IMR-90 (cell line): ENCODE data around the gene HOXA5. TPM values are rescaled to one million over a fixed set of nuclear protein-coding genes. Genes with fewer than 3 reads are reported as not detected.
A peak's percentile ranks its signal among the peaks of the same experiment; 100 is the strongest.

Experiments used
- ATAC-seq: fragments of 200-7000 bp; cut with Tn5 transposase; 2 replicates; pipeline ENCODE4 v1.9.1; 2020; ENCODE audit warnings: low read depth, mild to moderate bottlenecking, moderate library complexity
- BruUV-seq: library from RNA; stranded (reverse); fragments of 400-500 nt; replicated peaks from 2 replicates; lab custom pipeline; 2021; lab: Mats Ljungman, UMichigan
- CTCF ChIA-PET: fragments of 300-600 bp; formaldehyde crosslinking; extraction: SDS; loops from one replicate; lab custom pipeline; 2021; ENCODE audit warnings: antibody characterized with exemption; lab: Yijun Ruan, JAX
- POLR2A ChIA-PET: fragments of 300-600 bp; sonication (Branson Sonifier 250); formaldehyde crosslinking; loops from one replicate; lab custom pipeline; 2022; ENCODE audit warnings: antibody characterized with exemption; ENCODE audit not compliant: unreplicated experiment; lab: Charles Lee
- DNase-seq: peaks from one replicate; pipeline ENCODE4 v3.0.0; 2013
- H2AFZ ChIP-seq: replicated peaks from 2 replicates; pipeline ENCODE3; 2013; ENCODE audit warnings: low read length, mild to moderate bottlenecking; ENCODE audit not compliant: poor library complexity
- H2AK5ac ChIP-seq: 2 replicates; pipeline ENCODE4 v1.6.1; 2013; ENCODE audit warnings: low read depth, low read length, inconsistent platforms
- H2AK9ac ChIP-seq: replicated peaks from 2 replicates; pipeline ENCODE3; 2013; ENCODE audit warnings: mild to moderate bottlenecking, low read depth, low read length, moderate library complexity; ENCODE audit not compliant: poor library complexity
- H2BK120ac ChIP-seq: 2 replicates; pipeline ENCODE4 v1.6.1; 2013; ENCODE audit warnings: low read depth, low read length, inconsistent platforms
- H2BK15ac ChIP-seq: 3 replicates; pipeline ENCODE4 v1.6.1; 2013; ENCODE audit warnings: low read depth, low read length, inconsistent platforms
- H2BK20ac ChIP-seq: 2 replicates; pipeline ENCODE4 v1.6.1; 2013; ENCODE audit warnings: low read depth, mild to moderate bottlenecking, inconsistent platforms, low read length, moderate library complexity
- H2BK5ac ChIP-seq: 2 replicates; pipeline ENCODE4 v1.6.1; 2013; ENCODE audit warnings: mild to moderate bottlenecking, low read depth, low read length, inconsistent platforms; ENCODE audit not compliant: poor library complexity, severe bottlenecking
- H3K14ac ChIP-seq: replicated peaks from 2 replicates; pipeline ENCODE4 v1.6.1; 2013; ENCODE audit warnings: low read depth, low read length, inconsistent platforms
- H3K18ac ChIP-seq: 2 replicates; pipeline ENCODE4 v1.6.1; 2013; ENCODE audit warnings: low read depth, low read length, control low read depth
- H3K23ac ChIP-seq: 2 replicates; pipeline ENCODE4 v1.6.1; 2013; ENCODE audit warnings: low read depth, low read length, inconsistent platforms
- H3K27ac ChIP-seq: 2 replicates; pipeline ENCODE4 v1.5.1; 2013; ENCODE audit warnings: mild to moderate bottlenecking, control low read depth, low read length; ENCODE audit not compliant: insufficient read depth
- H3K27me3 ChIP-seq: 2 replicates; pipeline ENCODE4 v1.6.1; 2013; ENCODE audit warnings: low read length; ENCODE audit not compliant: control insufficient read depth, insufficient read depth
- H3K36me3 ChIP-seq: 2 replicates; pipeline ENCODE4 v1.6.1; 2013; ENCODE audit warnings: low read length, mixed read lengths; ENCODE audit not compliant: control insufficient read depth, insufficient read depth
- H3K4ac ChIP-seq: 2 replicates; pipeline ENCODE4 v1.6.1; 2013; ENCODE audit warnings: low read depth, low read length, inconsistent platforms
- H3K4me1 ChIP-seq: 2 replicates; pipeline ENCODE4 v1.6.1; 2013; ENCODE audit warnings: low read length, mixed read lengths; ENCODE audit not compliant: control insufficient read depth, insufficient read depth
- H3K4me2 ChIP-seq: 2 replicates; pipeline ENCODE4 v1.6.1; 2013; ENCODE audit warnings: low read depth, mild to moderate bottlenecking, control low read depth, low read length, moderate library complexity
- H3K4me3 ChIP-seq: 2 replicates; pipeline ENCODE4 v1.5.1; 2013; ENCODE audit warnings: low read depth, mild to moderate bottlenecking, control low read depth, low read length, moderate library complexity; ENCODE audit not compliant: insufficient read depth
- H3K56ac ChIP-seq: 2 replicates; pipeline ENCODE4 v1.6.1; 2013; ENCODE audit warnings: low read length, inconsistent platforms; ENCODE audit not compliant: insufficient read depth; ENCODE audit errors: extremely low read depth
- H3K79me1 ChIP-seq, 2 experiments: 2 replicates each; pipeline ENCODE4 v1.6.1; 2013; ENCODE audit warnings: low read length in 2 of 2, inconsistent platforms in 1 of 2, low read depth in 1 of 2
- H3K9ac ChIP-seq: 2 replicates; pipeline ENCODE4 v1.6.1; 2013; ENCODE audit warnings: low read depth, low read length, control low read depth
- H3K9me1 ChIP-seq: 2 replicates; pipeline ENCODE4 v1.6.1; 2013; ENCODE audit warnings: low read length, inconsistent platforms; ENCODE audit not compliant: insufficient read depth
- H3K9me3 ChIP-seq: 2 replicates; pipeline ENCODE4 v1.6.1; 2013; ENCODE audit warnings: low read length; ENCODE audit not compliant: control insufficient read depth, insufficient read depth
- H4K20me1 ChIP-seq: 2 replicates; pipeline ENCODE4 v1.6.1; 2013; ENCODE audit warnings: low read length, inconsistent platforms; ENCODE audit not compliant: insufficient read depth
- H4K5ac ChIP-seq: 2 replicates; pipeline ENCODE4 v1.6.1; 2013; ENCODE audit warnings: mild to moderate bottlenecking, low read depth, low read length, control low read depth
- H4K8ac ChIP-seq, 2 experiments: 2 replicates each; pipeline ENCODE4 v1.6.1; 2013; ENCODE audit warnings: low read depth in 2 of 2, low read length in 2 of 2, control low read depth in 1 of 2, inconsistent platforms in 1 of 2
- H4K91ac ChIP-seq: 2 replicates; pipeline ENCODE4 v1.6.1; 2013; ENCODE audit warnings: low read depth, low read length, inconsistent platforms; ENCODE audit not compliant: insufficient read depth
- BHLHE40 ChIP-seq: fragments of 150-350 bp; IDR thresholded peaks from 2 replicates; pipeline ENCODE4 v1.6.1; 2016; ENCODE audit warnings: mild to moderate bottlenecking, low read depth, low read length
- CHD1 ChIP-seq: IDR thresholded peaks from 2 replicates; pipeline ENCODE4 v1.6.1; 2012; ENCODE audit warnings: low read depth, low read length, improper control_type of control experiment
- FOS ChIP-seq: fragments of 150-350 bp; IDR thresholded peaks from 2 replicates; pipeline ENCODE4 v1.6.1; 2016; ENCODE audit warnings: low read depth, low read length
- MAFK ChIP-seq: IDR thresholded peaks from 2 replicates; pipeline ENCODE4 v1.6.1; 2012; ENCODE audit warnings: low read depth, low read length, improper control_type of control experiment
- RAD21 ChIP-seq: IDR thresholded peaks from 2 replicates; pipeline ENCODE4 v1.6.1; 2012; ENCODE audit warnings: low read length, improper control_type of control experiment
- RCOR1 ChIP-seq: IDR thresholded peaks from 2 replicates; pipeline ENCODE4 v1.6.1; 2012; ENCODE audit warnings: mild to moderate bottlenecking, low read length, improper control_type of control experiment; ENCODE audit not compliant: insufficient replicate concordance
- SMC3 ChIP-seq: fragments of 150-350 bp; IDR thresholded peaks from 2 replicates; pipeline ENCODE4 v1.6.1; 2016; ENCODE audit warnings: low read depth, mild to moderate bottlenecking, antibody characterized with exemption, low read length, moderate library complexity
- WGBS, 2 experiments: methylation state at CpG; one replicate each; pipeline versions ENCODE4 v1.1.5 to v1.1.7; 2013; ENCODE audit warnings: missing lambda C conversion rate in 2 of 2; ENCODE audit not compliant: insufficient read length in 1 of 2; ENCODE audit errors: extremely low coverage in 2 of 2; 5-methylcytosine and 5-hydroxymethylcytosine counted together
- dilution Hi-C: fragments of 300-500 bp; cut with HindIII; formaldehyde crosslinking; loops from one replicate; pipeline ENCODE4 v1.14.3; 2018; ENCODE audit warnings: low sequenced_read_pairs; ENCODE audit not compliant: unreplicated experiment
- in situ Hi-C: fragments of 300-500 bp; cut with MboI; formaldehyde crosslinking; loops from 3 replicates; pipeline ENCODE4 v1.14.3; 2019; ENCODE audit warnings: low sequenced_read_pairs, inconsistent platforms, mixed read lengths
- intact Hi-C: fragments of 100-400 bp; cut with micrococcal nuclease; formaldehyde crosslinking; loops from 2 replicates; pipeline ENCODE4 v1.10.0; 2022
- polyA plus RNA-seq, 3 experiments: library from polyadenylated mRNA; depleted of rRNA; stranded (reverse); fragments of >200 nt; gene quantifications; 2 replicates each; pipeline ENCODE4 v1.2.3, GENCODE V29; 2012; ENCODE audit warnings: low replicate concordance in 1 of 3
- total RNA-seq: library from RNA; depleted of rRNA; stranded (reverse); fragments of >200 nt; gene quantifications from 2 replicates; pipeline ENCODE4 v1.2.3, GENCODE V29; 2012

HOXA5 gene
- total and polyA plus RNA-seq, 2 of the 4 experiments (the other 2 are of a cell fraction), result 19.9 to 29.4 TPM

GRCh38 chr7:27163288-27164044 lies 20.0 kb upstream of the HOXA5 start:
- no peak overlapping the region for H3K27ac ChIP-seq

More at GRCh38 chr7:27163288-27164044, 20.0 kb upstream of the HOXA5 start:
- Histone ChIP-seq H2AK5ac (no peak overlapping the region), H2AK9ac (peak overlapping the region; percentile 33), H3K4me3 (no peak overlapping the region), H3K27me3 (peaks cover 56% of the 10 kb centered on the region), H3K18ac (no peak overlapping the region), H4K91ac (no peak overlapping the region; the same call in 1 of the 2 replicates), H3K36me3 (no peaks in the 10 kb centered on the region), H3K56ac (no peak overlapping the region), H3K79me1 (no peaks in the 10 kb centered on the region), H2BK5ac (no peak overlapping the region), H2BK120ac (no peak overlapping the region), H3K4ac (no peak overlapping the region), H2BK15ac (no peak overlapping the region), H3K14ac (no peak overlapping the region), H4K5ac (no peak overlapping the region), H3K9me3 (peaks cover 16% of the 10 kb centered on the region), H3K4me2 (no peak overlapping the region), H3K4me1 (no peaks in the 10 kb centered on the region; the same call in 1 of the 2 replicates), H3K9ac (no peak overlapping the region), H2AFZ (peak overlapping the region; percentile 69), H4K20me1 (no peaks in the 10 kb centered on the region), H3K9me1 (no peaks in the 10 kb centered on the region), H2BK20ac (no peak overlapping the region), H4K8ac (no peak overlapping the region), H3K23ac (no peak overlapping the region)
- ChIA-PET POLR2A (no interaction called here), CTCF (interaction anchor here (0.6 to 1.5 kb wide), 2 partner anchors 43 to 794 kb away, joined by 6 read pairs; no protein-coding TSS in a partner anchor)
- DNase-seq, result no peak
- dilution Hi-C loops, result no loop called here
- intact Hi-C loops, result loop anchor here (5.0 to 10.0 kb wide), 2 partner anchors 961 to 1909 kb away; partner anchors contain the start of genes CBX3 and HNRNPA2B1
- no TSS peak for BruUV-seq
- WGBS, 2 experiments, result 81% methylated on average over 5 of the region's 24 CpGs; no CpG with 5 or more reads in 1 of the 2 experiments
- TF ChIP-seq CHD1, result no peak
- no peak for TF ChIP-seq MAFK
- no peak for TF ChIP-seq FOS
- no peak for TF ChIP-seq RAD21
- TF ChIP-seq SMC3, result no peak
- no peak for TF ChIP-seq RCOR1
- TF ChIP-seq BHLHE40, result no peak
- in situ Hi-C loops, result no loop called here
- ATAC-seq, result no peak
